ENCODE results near the gene CDKAL1.

Gene CDKAL1

GRCh38 chr6:20954315-20954714 is 420.1 kb downstream of the CDKAL1 start:
- H3K4me3 ChIP-seq (ENCODE audit: low read depth, low read length), result no peak overlapping the region
- DNase-seq, result no peak

GRCh38 chr6:20955131-20955530 is 420.9 kb downstream of the CDKAL1 start:
- no peak for TF ChIP-seq CTCF (IDR thresholded peaks at IDR 0.05; ENCODE audit: low read depth, low read length, missing control alignments)
- in situ Hi-C loops (cut with HindIII; ENCODE audit: low pct_ligation_motif_present, low sequenced_read_pairs), result no loop called here
- DNase-seq, result no peak
- H3K36me3 ChIP-seq (replicated peaks), result no peaks in the 10 kb centered on the region
- H3K4me3 ChIP-seq (ENCODE audit: low read depth, low read length), result no peak overlapping the region
- H3K27me3 ChIP-seq (replicated peaks), result no peaks in the 10 kb centered on the region
- H3K27ac ChIP-seq, result no peak overlapping the region

More at GRCh38 chr6:20954315-20954714, 420.1 kb downstream of the CDKAL1 start:
- in situ Hi-C loops (cut with HindIII; ENCODE audit: low pct_ligation_motif_present, low sequenced_read_pairs), result no loop called here
- Histone ChIP-seq H3K27me3 (replicated peaks) (no peaks in the 10 kb centered on the region), H3K36me3 (replicated peaks) (no peaks in the 10 kb centered on the region), H3K27ac (no peak overlapping the region)
- no peak for TF ChIP-seq CTCF (IDR thresholded peaks at IDR 0.05; ENCODE audit: low read depth, low read length, missing control alignments)

GRCh38 chr6:20955751-20956150 is 421.5 kb downstream of the CDKAL1 start:
- no peak for TF ChIP-seq CTCF (IDR thresholded peaks at IDR 0.05; ENCODE audit: low read depth, low read length, missing control alignments)
- in situ Hi-C loops (cut with HindIII; ENCODE audit: low pct_ligation_motif_present, low sequenced_read_pairs), result no loop called here
- Histone ChIP-seq H3K36me3 (replicated peaks) (no peaks in the 10 kb centered on the region), H3K27ac (no peak overlapping the region), H3K27me3 (replicated peaks) (no peaks in the 10 kb centered on the region), H3K4me3 (ENCODE audit: low read depth, low read length) (no peak overlapping the region)
- no peak for DNase-seq

GRCh38 chr6:20960067-20960466 is 425.8 kb downstream of the CDKAL1 start:
- no peak for TF ChIP-seq CTCF (IDR thresholded peaks at IDR 0.05; ENCODE audit: low read depth, low read length, missing control alignments)
- H3K27ac ChIP-seq, result no peak overlapping the region

GRCh38 chr6:20965276-20965675 is 431.0 kb downstream of the CDKAL1 start:
- in situ Hi-C loops (cut with HindIII; ENCODE audit: low pct_ligation_motif_present, low sequenced_read_pairs), result no loop called here
- no peak for TF ChIP-seq CTCF (IDR thresholded peaks at IDR 0.05; ENCODE audit: low read depth, low read length, missing control alignments)

More at GRCh38 chr6:20960067-20960466, 425.8 kb downstream of the CDKAL1 start:
- in situ Hi-C loops (cut with HindIII; ENCODE audit: low pct_ligation_motif_present, low sequenced_read_pairs), result no loop called here
- H3K36me3 ChIP-seq (replicated peaks), result no peaks in the 10 kb centered on the region
- DNase-seq, result no peak
- no peaks in the 10 kb centered on the region for H3K27me3 ChIP-seq (replicated peaks)
- no peak overlapping the region for H3K4me3 ChIP-seq (ENCODE audit: low read depth, low read length)

GRCh38 chr6:20965915-20966314 is 431.7 kb downstream of the CDKAL1 start:
- DNase-seq, result no peak
- Histone ChIP-seq H3K27me3 (replicated peaks) (no peaks in the 10 kb centered on the region), H3K36me3 (replicated peaks) (no peaks in the 10 kb centered on the region), H3K27ac (no peak overlapping the region), H3K4me3 (ENCODE audit: low read depth, low read length) (no peak overlapping the region)
- in situ Hi-C loops (cut with HindIII; ENCODE audit: low pct_ligation_motif_present, low sequenced_read_pairs), result no loop called here
- no peak for TF ChIP-seq CTCF (IDR thresholded peaks at IDR 0.05; ENCODE audit: low read depth, low read length, missing control alignments)

More at GRCh38 chr6:20965276-20965675, 431.0 kb downstream of the CDKAL1 start:
- Histone ChIP-seq H3K4me3 (ENCODE audit: low read depth, low read length) (no peak overlapping the region), H3K36me3 (replicated peaks) (no peaks in the 10 kb centered on the region), H3K27ac (no peak overlapping the region), H3K27me3 (replicated peaks) (no peaks in the 10 kb centered on the region)
- DNase-seq, result no peak

All from brain microvascular endothelial cell (primary cell).